Panc1 (cell line): Measurements from ENCODE around the gene HUS1B. TPM values are rescaled to one million over a fixed set of nuclear protein-coding genes. Genes with fewer than 3 reads are reported as not detected.
A peak's percentile ranks its signal among the peaks of the same experiment; 100 is the strongest.

Experiments
- ATAC-seq: fragments of 200-7000 bp; cut with Tn5 transposase; 2 replicates; pipeline ENCODE4 v1.9.1; 2020; ENCODE audit warnings: mild to moderate bottlenecking, moderate library complexity
- BruUV-seq: library from RNA; stranded (reverse); fragments of 400-500 nt; replicated peaks from 2 replicates; lab custom pipeline; 2021; lab: Mats Ljungman, UMichigan
- CTCF ChIA-PET: fragments of 300-600 bp; sonication (Branson Sonifier 250); formaldehyde crosslinking; loops from one replicate; lab custom pipeline; 2022; ENCODE audit warnings: antibody characterized with exemption; lab: Charles Lee
- POLR2A ChIA-PET: fragments of 300-600 bp; sonication (Branson Sonifier 250); formaldehyde crosslinking; loops from one replicate; lab custom pipeline; 2022; ENCODE audit warnings: antibody characterized with exemption; lab: Charles Lee
- DNase-seq: peaks from one replicate; pipeline ENCODE4 v3.0.0-alpha.2; 2010; ENCODE audit warnings: low read depth, low spot score
- H3K27ac ChIP-seq: 2 replicates; pipeline ENCODE4 v1.5.1; 2011; ENCODE audit warnings: mild to moderate bottlenecking, low read length, inconsistent platforms
- H3K27me3 ChIP-seq: fragments of 200-500 bp; sonication (Bioruptor generic); 2 replicates; pipeline ENCODE4 v1.6.0; 2014; ENCODE audit warnings: low read length, inconsistent platforms; ENCODE audit not compliant: control insufficient read depth, insufficient read depth
- H3K36me3 ChIP-seq: fragments of 200-500 bp; sonication (Bioruptor generic); 2 replicates; pipeline ENCODE4 v1.5.1; 2014; ENCODE audit warnings: inconsistent platforms, mild to moderate bottlenecking, low read length, moderate library complexity; ENCODE audit not compliant: control insufficient read depth, insufficient read depth
- H3K4me1 ChIP-seq: 2 replicates; pipeline ENCODE4 v1.5.1; 2011; ENCODE audit warnings: inconsistent platforms, mild to moderate bottlenecking, low read length, moderate library complexity; ENCODE audit not compliant: control insufficient read depth, insufficient read depth
- H3K4me3 ChIP-seq, 2 experiments: 2 replicates each; pipeline ENCODE4 v1.5.1; 2011 to 2012; ENCODE audit warnings: low read depth in 2 of 2, low read length in 2 of 2, mild to moderate bottlenecking in 2 of 2, inconsistent platforms in 1 of 2, moderate library complexity in 1 of 2
- H3K9me3 ChIP-seq: fragments of 200-500 bp; sonication (Bioruptor generic); 2 replicates; pipeline ENCODE4 v1.5.1; 2014; ENCODE audit warnings: low read depth, mild to moderate bottlenecking, inconsistent platforms, low read length, moderate library complexity; ENCODE audit not compliant: control insufficient read depth, insufficient read depth
- POLR2AphosphoS5 ChIP-seq: IDR thresholded peaks from 2 replicates; pipeline ENCODE4 v1.6.1; 2012; ENCODE audit warnings: mild to moderate bottlenecking, low read depth, low read length, moderate library complexity
- SIN3A ChIP-seq: IDR thresholded peaks from 2 replicates; pipeline ENCODE4 v1.6.1; 2012; ENCODE audit warnings: low read depth, mild to moderate bottlenecking, low read length, moderate library complexity, borderline replicate concordance; ENCODE audit not compliant: insufficient read depth
- TCF7L2 ChIP-seq: IDR thresholded peaks from 2 replicates; pipeline ENCODE4 v1.6.1; 2011; ENCODE audit warnings: mild to moderate bottlenecking, low read depth, low read length, inconsistent platforms
- in situ Hi-C: cut with HindIII; loops from 2 replicates; pipeline ENCODE4 v1.10.0; 2016; ENCODE audit warnings: low sequenced_read_pairs, low pct_unique_long_range_greater_than_20kb
- intact Hi-C: fragments of 100-400 bp; cut with micrococcal nuclease; formaldehyde crosslinking; loops from one replicate; pipeline ENCODE4 v1.10.0; 2022; ENCODE audit not compliant: unreplicated experiment
- total RNA-seq: library from RNA; stranded (reverse); gene quantifications from one replicate; pipeline ENCODE4 v1.2.1, GENCODE V29; 2021; ENCODE audit not compliant: unreplicated experiment
- TF ChIP-seq, protein P1 (sequence below), 2 experiments: IDR thresholded peaks; 2 replicates each; pipeline ENCODE4 v1.6.1; 2011 to 2012; ENCODE audit warnings: low read depth in 2 of 2, control low read depth in 1 of 2, low read length in 1 of 2, mild to moderate bottlenecking in 1 of 2, moderate library complexity in 1 of 2; ENCODE audit not compliant: insufficient read depth in 1 of 2
- TF ChIP-seq, protein P2 (sequence below): fragments of 450-650 bp; IDR thresholded peaks from 2 replicates; pipeline ENCODE4 v1.5.1; 2017; ENCODE audit warnings: mild to moderate bottlenecking

HUS1B gene
- total RNA-seq, 1 experiment from 2014 or later = 0.74 TPM

DNA sequence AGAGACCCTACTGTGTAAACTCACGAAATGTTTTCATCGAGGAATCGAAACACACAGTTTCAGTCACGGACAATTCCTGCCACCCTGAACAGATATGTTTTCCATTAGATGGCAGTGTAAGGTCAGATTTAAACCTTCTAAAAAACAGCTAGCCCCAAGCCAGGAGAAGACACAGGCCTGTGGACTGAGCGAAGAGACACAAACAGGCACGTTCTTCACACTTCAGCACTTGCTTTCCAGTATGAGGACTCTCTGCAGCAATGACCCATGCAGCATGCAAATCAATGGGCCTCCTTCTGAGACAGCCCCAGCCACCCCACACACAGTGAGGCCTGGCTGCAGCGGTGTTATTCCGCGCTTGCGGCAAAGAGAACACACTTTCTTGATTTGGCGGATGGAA lies 31.9 kb downstream of the HUS1B start:
- CTCF ChIA-PET = interaction anchor here (0.7 kb wide), 1 partner anchor 97 kb away, joined by 3 read pairs; no protein-coding TSS in a partner anchor
- H3K27me3 ChIP-seq = no peaks in the 10 kb centered on the region

DNA sequence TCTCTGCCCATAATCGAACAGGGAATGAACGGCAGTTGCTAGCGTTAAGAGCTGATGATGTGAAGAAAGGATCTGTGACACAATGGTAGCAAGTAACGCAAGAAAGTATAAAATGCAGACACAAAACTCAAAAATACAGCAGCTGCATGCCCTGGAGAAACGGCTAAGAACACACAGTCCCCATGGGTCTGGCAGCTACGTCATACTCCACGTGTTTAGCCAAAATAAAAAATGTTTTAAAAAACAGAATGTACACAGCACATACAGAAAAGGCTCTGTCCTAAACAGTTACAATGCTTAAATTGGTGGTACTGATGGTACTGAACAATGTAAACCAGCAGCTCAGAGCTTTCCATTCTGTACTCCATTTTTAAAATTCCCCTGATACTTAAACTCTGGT lies 34.4 kb downstream of the HUS1B start:
- in situ Hi-C loops (no loop called here), intact Hi-C loops (loop anchor here (10.0 kb wide), 1 partner anchor 62 kb away; no protein-coding TSS in a partner anchor)
- TF ChIP-seq TCF7L2 (no peak), POLR2AphosphoS5 (no peak), SIN3A (no peak)
- TF ChIP-seq, protein P1, sequence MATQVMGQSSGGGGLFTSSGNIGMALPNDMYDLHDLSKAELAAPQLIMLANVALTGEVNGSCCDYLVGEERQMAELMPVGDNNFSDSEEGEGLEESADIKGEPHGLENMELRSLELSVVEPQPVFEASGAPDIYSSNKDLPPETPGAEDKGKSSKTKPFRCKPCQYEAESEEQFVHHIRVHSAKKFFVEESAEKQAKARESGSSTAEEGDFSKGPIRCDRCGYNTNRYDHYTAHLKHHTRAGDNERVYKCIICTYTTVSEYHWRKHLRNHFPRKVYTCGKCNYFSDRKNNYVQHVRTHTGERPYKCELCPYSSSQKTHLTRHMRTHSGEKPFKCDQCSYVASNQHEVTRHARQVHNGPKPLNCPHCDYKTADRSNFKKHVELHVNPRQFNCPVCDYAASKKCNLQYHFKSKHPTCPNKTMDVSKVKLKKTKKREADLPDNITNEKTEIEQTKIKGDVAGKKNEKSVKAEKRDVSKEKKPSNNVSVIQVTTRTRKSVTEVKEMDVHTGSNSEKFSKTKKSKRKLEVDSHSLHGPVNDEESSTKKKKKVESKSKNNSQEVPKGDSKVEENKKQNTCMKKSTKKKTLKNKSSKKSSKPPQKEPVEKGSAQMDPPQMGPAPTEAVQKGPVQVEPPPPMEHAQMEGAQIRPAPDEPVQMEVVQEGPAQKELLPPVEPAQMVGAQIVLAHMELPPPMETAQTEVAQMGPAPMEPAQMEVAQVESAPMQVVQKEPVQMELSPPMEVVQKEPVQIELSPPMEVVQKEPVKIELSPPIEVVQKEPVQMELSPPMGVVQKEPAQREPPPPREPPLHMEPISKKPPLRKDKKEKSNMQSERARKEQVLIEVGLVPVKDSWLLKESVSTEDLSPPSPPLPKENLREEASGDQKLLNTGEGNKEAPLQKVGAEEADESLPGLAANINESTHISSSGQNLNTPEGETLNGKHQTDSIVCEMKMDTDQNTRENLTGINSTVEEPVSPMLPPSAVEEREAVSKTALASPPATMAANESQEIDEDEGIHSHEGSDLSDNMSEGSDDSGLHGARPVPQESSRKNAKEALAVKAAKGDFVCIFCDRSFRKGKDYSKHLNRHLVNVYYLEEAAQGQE (IDR thresholded peaks at IDR 0.05; ENCODE audit: insufficient read depth in 1 of 2, low read depth in 2 of 2, low read length in 1 of 2) = no peak
- TF ChIP-seq, protein P2, sequence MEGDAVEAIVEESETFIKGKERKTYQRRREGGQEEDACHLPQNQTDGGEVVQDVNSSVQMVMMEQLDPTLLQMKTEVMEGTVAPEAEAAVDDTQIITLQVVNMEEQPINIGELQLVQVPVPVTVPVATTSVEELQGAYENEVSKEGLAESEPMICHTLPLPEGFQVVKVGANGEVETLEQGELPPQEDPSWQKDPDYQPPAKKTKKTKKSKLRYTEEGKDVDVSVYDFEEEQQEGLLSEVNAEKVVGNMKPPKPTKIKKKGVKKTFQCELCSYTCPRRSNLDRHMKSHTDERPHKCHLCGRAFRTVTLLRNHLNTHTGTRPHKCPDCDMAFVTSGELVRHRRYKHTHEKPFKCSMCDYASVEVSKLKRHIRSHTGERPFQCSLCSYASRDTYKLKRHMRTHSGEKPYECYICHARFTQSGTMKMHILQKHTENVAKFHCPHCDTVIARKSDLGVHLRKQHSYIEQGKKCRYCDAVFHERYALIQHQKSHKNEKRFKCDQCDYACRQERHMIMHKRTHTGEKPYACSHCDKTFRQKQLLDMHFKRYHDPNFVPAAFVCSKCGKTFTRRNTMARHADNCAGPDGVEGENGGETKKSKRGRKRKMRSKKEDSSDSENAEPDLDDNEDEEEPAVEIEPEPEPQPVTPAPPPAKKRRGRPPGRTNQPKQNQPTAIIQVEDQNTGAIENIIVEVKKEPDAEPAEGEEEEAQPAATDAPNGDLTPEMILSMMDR = no peak
- CTCF ChIA-PET = no interaction called here
- H3K4me3 ChIP-seq = no peak overlapping the region
- H3K4me1 ChIP-seq = no peaks in the 10 kb centered on the region; the same call in 1 of the 2 replicates
- ATAC-seq (no peak), DNase-seq (no peak)
- H3K27me3 ChIP-seq = no peaks in the 10 kb centered on the region
- POLR2A ChIA-PET = no interaction called here
- H3K27ac ChIP-seq = no peak overlapping the region
- H3K36me3 ChIP-seq = no peaks in the 10 kb centered on the region; the same call in 1 of the 2 replicates
- H3K9me3 ChIP-seq = no peaks in the 10 kb centered on the region
- BruUV-seq = no TSS peak

More for the DNA sequence above, 31.9 kb downstream of the HUS1B start:
- in situ Hi-C loops = no loop called here
- peak; percentile 78; the same call in 1 of the 2 replicates for ATAC-seq
- H3K4me1 ChIP-seq = no peaks in the 10 kb centered on the region
- H3K9me3 ChIP-seq = no peaks in the 10 kb centered on the region
- no peak for DNase-seq
- H3K36me3 ChIP-seq = no peaks in the 10 kb centered on the region
- POLR2A ChIA-PET = no interaction called here
- no peak overlapping the region for H3K4me3 ChIP-seq
- intact Hi-C loops = loop anchor here (10.0 kb wide), 1 partner anchor 60 kb away; no protein-coding TSS in a partner anchor
- TF ChIP-seq SIN3A (no peak), POLR2AphosphoS5 (no peak)
- TF ChIP-seq, protein P2 = peak; percentile 40; the same call in 1 of the 2 replicates
- H3K27ac ChIP-seq = no peak overlapping the region
- no TSS peak for BruUV-seq
